ENCODE data around the gene TPCN2. TPM values are rescaled to one million over a fixed set of nuclear protein-coding genes. Genes with fewer than 3 reads are reported as not detected.

TPCN2 gene
- total RNA-seq, 1 donor from 2014 or later = 31.4 TPM

DNA sequence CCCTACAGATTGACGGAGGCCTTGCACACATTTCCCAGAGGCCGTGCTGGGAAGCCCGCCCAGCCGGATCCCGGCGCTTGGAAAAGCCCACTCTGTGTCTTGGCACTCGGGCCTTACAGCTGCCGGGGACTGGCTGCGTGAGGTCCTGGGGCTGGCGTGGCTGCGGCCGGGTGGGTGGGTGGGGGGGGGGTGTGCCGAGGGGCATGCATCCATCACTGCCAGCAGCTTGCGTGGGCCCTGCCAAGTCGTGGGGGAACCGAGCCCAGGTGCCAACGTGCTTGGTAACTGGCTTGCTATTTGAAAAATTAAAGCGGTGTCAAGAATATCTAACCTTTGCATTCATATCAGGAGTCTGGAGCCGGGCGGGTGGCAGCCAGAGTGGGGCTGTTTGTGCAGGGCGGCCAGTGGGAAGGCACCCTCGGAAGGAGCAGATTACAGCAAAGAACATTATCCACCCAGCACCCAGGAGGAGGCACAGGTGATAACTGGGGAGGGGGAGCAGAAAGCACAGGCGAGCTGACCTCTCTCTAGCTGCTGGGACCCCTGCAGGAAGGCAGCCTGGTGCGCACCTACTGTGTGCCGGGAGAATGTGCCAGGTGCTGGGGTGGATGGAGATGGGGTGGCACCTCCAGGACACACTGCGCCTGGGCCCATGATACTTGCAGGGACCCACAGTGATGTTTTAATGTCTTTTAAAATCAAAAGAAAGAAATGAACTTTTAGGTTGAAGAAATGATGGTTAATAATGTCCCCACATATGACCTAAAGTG, 78.5 kb downstream of the TPCN2 start:
- H3K4me1 Mint-ChIP-seq (ENCODE audit: unreplicated experiment) = peaks cover 5% of the 10 kb centered on the region
- no peak overlapping the region for H3K27ac Mint-ChIP-seq (ENCODE audit: unreplicated experiment)
- no peak overlapping the region for H3K4me3 Mint-ChIP-seq (ENCODE audit: unreplicated experiment)
- DNase-seq (ENCODE audit: low spot score) = no peak
- H3K9me3 Mint-ChIP-seq (ENCODE audit: unreplicated experiment) = peaks cover 6% of the 10 kb centered on the region
- no peak for TF ChIP-seq CTCF (IDR thresholded peaks at IDR 0.05; ENCODE audit: unreplicated experiment)
- peaks cover 4% of the 10 kb centered on the region for H3K36me3 Mint-ChIP-seq (ENCODE audit: low read depth, unreplicated experiment)
- H3K27me3 Mint-ChIP-seq (ENCODE audit: unreplicated experiment) = peaks cover 3% of the 10 kb centered on the region

GRCh38 chr11:69127884-69128283, 79.2 kb downstream of the TPCN2 start:
- H3K4me3 Mint-ChIP-seq (ENCODE audit: unreplicated experiment) = no peak overlapping the region
- DNase-seq (ENCODE audit: low spot score) = no peak
- H3K4me1 Mint-ChIP-seq (ENCODE audit: unreplicated experiment) = peaks cover 3% of the 10 kb centered on the region
- peaks cover 8% of the 10 kb centered on the region for H3K36me3 Mint-ChIP-seq (ENCODE audit: low read depth, unreplicated experiment)
- no peak overlapping the region for H3K27ac Mint-ChIP-seq (ENCODE audit: unreplicated experiment)
- TF ChIP-seq CTCF (IDR thresholded peaks at IDR 0.05; ENCODE audit: unreplicated experiment) = no peak
- H3K27me3 Mint-ChIP-seq (ENCODE audit: unreplicated experiment) = peaks cover 2% of the 10 kb centered on the region
- peaks cover 6% of the 10 kb centered on the region for H3K9me3 Mint-ChIP-seq (ENCODE audit: unreplicated experiment)

DNA sequence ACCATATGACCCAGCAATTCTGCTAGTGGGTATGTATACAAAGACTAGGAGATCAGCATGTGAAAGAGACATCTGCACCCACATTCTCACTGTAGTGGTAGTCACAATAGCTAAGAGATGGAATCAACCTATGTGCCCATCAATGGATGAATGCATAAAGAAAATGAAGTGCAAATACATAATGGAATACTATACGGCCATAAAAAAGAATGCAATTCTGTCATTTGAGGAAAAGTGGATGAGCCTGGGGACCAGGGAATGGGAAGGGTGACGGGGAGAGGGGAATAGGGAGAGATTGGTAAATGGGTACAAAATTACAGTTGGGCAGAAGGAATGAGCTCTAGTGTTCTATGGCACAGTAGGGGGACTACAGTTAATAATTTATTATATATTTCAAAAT, 80.3 kb downstream of the TPCN2 start:
- Mint-ChIP-seq H3K27ac (ENCODE audit: unreplicated experiment) (no peak overlapping the region), H3K27me3 (ENCODE audit: unreplicated experiment) (peaks cover 2% of the 10 kb centered on the region), H3K4me3 (ENCODE audit: unreplicated experiment) (no peak overlapping the region), H3K4me1 (ENCODE audit: unreplicated experiment) (peaks cover 3% of the 10 kb centered on the region), H3K36me3 (ENCODE audit: low read depth, unreplicated experiment) (peaks cover 12% of the 10 kb centered on the region), H3K9me3 (ENCODE audit: unreplicated experiment) (peaks cover 6% of the 10 kb centered on the region)
- DNase-seq (ENCODE audit: low spot score) = no peak
- no peak for TF ChIP-seq CTCF (IDR thresholded peaks at IDR 0.05; ENCODE audit: unreplicated experiment)

DNA sequence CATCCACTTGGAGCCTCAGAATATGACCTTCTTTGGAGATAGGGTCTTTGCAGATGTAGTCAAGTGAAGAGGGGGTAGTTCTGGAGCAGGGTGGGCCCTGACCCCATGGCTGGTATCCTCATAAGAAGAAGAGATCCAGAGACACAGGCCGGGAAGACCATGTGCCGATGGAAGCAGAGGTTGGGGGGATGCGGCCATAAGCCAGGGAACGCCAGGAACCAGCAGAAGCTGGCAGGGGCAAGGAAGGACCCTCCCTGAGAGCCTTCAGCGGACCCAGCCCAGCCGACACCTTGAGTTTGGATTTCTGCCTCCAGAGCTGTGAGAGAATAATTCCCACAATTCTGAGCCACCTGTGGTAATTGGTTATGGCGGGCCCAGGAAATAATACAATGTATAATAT, 80.9 kb downstream of the TPCN2 start:
- no peak for TF ChIP-seq CTCF (IDR thresholded peaks at IDR 0.05; ENCODE audit: unreplicated experiment)
- Mint-ChIP-seq H3K4me3 (ENCODE audit: unreplicated experiment) (no peak overlapping the region), H3K4me1 (ENCODE audit: unreplicated experiment) (peaks cover 3% of the 10 kb centered on the region), H3K9me3 (ENCODE audit: unreplicated experiment) (peaks cover 6% of the 10 kb centered on the region), H3K27ac (ENCODE audit: unreplicated experiment) (no peak overlapping the region), H3K36me3 (ENCODE audit: low read depth, unreplicated experiment) (peaks cover 8% of the 10 kb centered on the region), H3K27me3 (ENCODE audit: unreplicated experiment) (peaks cover 3% of the 10 kb centered on the region)
- no peak for DNase-seq (ENCODE audit: low spot score)

GRCh38 chr11:69130654-69131053, 81.9 kb downstream of the TPCN2 start:
- TF ChIP-seq CTCF (IDR thresholded peaks at IDR 0.05; ENCODE audit: unreplicated experiment) = no peak
- Mint-ChIP-seq H3K9me3 (ENCODE audit: unreplicated experiment) (peaks cover 6% of the 10 kb centered on the region), H3K36me3 (ENCODE audit: low read depth, unreplicated experiment) (peaks cover 8% of the 10 kb centered on the region), H3K4me1 (ENCODE audit: unreplicated experiment) (peaks cover 3% of the 10 kb centered on the region), H3K27ac (ENCODE audit: unreplicated experiment) (no peak overlapping the region), H3K27me3 (ENCODE audit: unreplicated experiment) (peaks cover 4% of the 10 kb centered on the region), H3K4me3 (ENCODE audit: unreplicated experiment) (no peak overlapping the region)
- DNase-seq (ENCODE audit: low spot score) = no peak
